Urothelium cell line (cell line): ENCODE measurements around the gene SPAG5.

Experiments used
- DNase-seq: peaks from one replicate; pipeline ENCODE4 v3.0.0; 2011; ENCODE audit warnings: low spot score, mixed read lengths
- FAIRE-seq: peaks from 2 replicates; lab custom pipeline; 2011; peaks lifted over from hg19 to GRCh38; lab: Jason Lieb, UNC

SPAG5 gene

DNA sequence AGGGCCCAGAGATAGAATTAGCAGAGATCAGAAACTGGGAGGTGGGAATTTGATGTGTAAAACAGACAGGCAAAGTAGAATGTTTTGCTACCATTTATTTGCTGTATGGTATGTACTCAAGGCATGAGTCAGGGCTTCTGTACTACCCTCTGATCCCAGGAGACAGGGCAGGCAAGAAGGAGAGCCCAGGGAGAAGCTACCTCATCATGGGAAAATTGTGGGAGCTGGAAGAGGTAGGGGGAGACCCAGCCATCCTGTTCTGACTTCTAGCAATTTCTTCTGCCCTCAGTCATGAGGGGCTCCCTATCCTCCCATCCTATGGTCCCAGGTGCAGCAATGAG is 25.8 kb downstream of the SPAG5 start:
- DNase-seq (no peak), FAIRE-seq (no peak)

DNA sequence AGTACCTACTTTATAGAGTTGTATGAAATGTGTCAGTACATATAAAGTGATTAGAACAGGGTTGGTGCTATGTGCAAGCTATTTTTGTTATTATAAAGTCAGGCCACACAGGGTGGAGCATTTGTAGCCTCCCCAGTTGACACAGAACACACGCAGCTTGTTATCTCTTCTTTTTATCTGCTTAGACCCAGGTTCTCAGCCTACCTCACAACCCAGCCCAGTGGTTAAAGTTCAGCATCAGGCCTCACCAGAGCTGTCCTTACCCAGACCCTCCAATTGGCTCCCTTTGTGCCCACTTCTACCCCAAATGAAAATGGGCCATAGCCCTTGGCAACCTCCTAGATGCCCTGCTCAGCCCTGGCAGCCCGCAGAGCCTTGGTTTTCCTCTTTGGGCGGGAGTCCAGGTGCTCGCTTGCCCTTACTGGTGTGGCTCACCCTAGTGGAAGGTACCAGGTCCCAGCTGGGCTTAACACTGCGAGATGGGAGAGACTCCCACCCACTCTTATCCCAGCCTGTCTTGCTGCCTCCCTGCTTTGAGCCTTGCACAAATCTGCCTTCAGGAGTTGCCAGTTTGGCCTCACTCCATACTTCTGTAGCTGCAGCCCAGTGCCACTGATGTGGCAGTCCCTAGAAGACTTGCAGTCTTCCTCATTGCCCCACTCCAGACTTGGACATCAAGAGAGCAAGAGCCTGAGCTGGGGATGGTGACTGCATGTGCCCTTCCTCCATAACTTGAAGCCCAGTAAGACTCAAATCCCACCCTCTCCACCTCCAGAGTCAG is 26.4 kb downstream of the SPAG5 start:
- no peak for FAIRE-seq

DNA sequence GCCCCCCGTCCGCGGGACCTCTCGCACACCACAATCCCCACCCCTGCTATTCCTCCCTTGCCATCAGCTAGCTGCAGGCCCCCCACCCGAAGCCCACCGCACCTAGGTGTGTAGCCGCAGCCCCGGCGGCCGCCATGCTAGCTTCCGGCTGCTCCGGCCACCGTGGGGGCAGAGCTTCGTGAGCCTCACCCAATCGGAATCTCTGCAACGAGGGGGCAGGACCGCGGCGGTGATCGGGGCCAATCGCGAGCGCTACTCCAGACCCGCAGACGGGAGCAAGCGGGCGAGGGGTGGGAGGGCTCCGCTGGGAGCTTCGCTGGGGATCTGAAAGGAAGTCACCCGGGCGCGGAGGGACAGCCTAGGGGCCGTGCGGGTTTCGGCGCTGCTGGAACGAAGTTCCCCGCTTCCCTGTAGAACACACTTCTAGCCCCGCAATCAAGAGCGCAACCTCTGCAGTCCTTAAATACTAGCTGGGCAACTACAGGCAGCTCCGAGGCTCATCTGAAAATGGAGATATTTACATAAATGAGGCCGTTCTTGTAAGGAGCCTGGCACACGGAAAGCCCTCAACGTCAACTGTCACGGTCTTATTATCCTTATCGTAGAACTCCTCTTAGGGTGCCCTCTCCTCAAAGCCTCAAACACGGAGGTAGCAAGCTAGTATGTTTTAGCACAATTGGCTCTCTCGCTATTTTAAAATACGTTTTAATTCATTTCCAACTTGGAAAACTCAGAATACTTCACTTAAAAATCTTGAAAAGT is 27.3 kb downstream of the SPAG5 start, which contains the start of gene PIGS:
Gene PIGS (minus strand): TSS at position 164 of the 762 bp plus-strand sequence. CDS start 28 bp downstream, at position 136.
- DNase-seq (peak; percentile 99), FAIRE-seq (no peak)

More for the DNA sequence above, 26.4 kb downstream of the SPAG5 start:
- DNase-seq = no peak

DNA sequence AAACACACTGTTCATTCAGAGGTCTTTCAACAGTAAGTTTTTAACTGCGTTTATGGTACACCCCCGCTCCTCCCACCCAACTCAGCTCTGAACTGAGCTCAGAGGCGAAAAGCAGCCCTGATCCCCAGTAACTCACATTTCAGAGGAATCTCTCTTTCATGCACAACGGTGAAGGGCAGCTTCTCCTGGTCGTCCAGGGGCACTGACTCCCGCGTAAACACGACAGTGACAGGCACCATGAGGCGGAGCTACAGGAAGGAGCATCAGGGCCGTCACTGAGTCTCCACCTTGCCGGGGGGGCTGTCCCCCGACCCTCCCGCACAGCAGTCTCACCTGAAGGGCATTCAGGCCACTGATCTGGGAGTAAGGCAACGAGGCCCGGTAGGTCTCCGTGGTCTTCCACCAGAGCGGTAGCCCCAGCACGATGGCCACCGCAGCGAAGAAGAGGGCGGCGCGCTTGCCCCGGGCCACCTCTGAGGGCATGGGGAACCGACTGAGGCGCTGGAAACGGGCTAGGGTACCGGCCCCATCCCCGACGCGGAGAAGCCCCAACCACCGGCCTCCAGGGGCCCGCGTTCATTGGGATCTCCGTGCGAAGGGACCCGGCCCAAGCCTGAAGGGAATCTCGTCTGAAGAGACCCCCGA is 28.0 kb downstream of the SPAG5 start:
- FAIRE-seq = no peak
- peak; percentile 46 for DNase-seq

DNA sequence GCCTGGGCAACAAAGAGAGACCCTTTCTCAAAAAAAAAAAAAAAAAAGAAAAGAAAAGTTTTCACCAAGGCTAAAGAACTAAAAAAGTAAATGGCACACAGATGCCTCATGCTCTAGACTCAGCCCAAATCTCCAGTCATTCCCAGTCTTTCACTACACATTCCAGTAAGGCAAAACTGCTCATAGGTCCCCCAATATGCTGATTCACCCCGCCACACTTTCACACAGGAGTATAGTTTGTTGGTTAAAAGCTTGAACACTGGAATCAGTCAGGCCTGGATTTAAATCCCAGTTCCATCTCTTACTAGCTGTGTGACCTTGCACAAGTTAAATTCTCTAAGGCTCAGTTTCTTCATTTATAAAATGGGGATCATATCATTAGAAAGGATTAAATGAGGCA is 29.4 kb downstream of the SPAG5 start:
- DNase-seq (no peak), FAIRE-seq (no peak)

DNA sequence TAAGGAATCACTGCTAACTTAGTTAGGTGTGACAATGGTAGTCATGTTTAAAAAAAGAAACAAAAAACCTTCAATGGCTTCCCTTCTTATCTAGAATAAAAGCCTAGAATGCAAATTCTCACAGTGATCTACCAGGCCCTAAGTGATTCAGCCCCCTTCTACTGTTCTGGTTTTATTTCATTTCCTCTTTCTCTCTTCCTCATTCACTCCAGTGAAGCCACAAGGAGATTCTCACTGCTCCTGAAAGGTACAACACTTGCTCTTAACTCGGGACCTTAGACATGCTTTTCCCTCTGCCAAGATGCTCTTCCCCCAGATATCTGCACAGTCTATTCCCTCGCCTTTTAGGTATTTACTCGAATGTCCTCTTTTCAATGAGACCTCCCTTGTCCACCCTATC is 31.2 kb downstream of the SPAG5 start:
- FAIRE-seq = no peak
- DNase-seq = no peak

DNA sequence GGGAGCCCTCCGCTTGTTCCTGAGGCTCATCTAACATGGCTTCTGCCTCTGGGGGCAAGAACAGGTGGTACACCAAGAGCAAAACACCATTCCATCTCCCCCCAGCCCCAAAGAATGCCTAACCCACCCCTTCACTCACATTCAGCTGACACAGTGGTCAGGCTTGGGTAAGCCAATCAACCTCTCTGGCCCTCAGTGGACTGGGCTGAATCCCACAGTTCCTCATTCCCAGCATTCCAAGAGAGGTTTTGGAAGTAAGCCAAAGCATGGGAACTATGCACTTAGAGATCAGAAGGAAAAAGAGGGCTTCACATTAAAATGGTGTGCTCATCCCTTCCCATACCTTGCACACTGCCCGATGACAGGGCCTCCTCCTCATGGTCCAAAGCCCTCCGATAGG is 35.4 kb downstream of the SPAG5 start:
- DNase-seq = peak; percentile 57
- no peak for FAIRE-seq

DNA sequence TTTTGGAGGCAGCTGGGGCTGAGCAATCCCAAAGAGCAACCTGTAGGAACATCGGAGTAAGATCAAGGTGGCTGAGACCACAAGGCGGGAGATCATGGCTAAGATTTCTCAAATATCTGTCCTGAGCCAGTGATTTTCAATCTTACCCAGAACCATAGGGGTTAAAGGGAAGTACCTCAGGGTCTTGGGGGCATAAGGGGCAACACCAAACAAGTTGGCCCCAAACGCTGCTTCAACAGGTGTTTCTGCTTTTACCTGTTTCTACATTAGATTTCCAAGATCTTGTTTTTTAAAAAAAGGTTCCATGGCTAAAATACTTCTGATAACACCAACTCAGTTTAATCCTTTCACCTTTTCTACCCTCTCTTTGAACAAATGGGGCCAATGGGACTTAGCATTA is 43.8 kb downstream of the SPAG5 start:
- FAIRE-seq = no peak

DNA sequence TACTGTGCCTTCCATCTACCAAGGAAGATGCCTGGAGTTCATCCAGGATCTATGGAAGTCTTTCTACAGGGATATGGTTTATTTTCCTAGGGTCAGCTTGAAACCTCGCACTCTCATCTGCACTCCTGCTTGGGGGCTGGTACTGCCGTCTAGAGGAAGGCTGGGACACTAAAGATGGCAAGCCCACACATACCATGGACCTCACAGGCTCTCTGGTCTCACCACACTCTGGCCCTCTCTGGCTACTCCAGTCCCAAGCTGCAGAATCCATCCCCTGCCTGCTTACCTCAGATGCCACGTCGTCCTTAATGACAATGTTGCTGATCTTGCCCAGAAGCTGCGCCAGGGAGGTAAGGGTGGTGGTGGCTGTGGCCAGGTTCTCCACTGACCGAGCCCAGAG is 44.3 kb downstream of the SPAG5 start:
- FAIRE-seq (no peak), DNase-seq (no peak)

More for the DNA sequence above, 43.8 kb downstream of the SPAG5 start:
- DNase-seq = no peak

DNA sequence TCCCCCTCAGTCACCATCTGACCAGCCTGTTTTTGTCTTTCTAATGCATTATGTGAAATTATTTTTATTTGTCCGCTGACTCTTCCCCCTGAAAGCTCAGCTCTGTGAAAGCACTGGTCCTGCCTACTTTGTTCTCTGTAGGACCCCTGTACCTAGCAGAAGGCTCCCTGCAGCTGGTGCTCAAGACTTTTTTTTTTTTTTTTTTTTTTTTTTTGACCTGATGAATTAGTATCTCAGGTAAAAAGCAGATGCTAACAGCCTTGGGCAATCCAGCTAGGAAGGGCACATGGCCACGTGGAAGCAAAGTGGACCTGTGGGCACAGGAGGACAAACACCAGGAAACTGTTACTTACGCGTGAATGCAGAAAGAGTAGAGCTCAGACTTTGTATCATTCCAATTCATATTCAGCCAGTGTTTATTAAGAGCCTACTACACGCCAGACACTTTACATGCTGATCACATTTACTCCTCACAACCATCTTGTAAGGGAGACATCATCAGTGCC is 45.8 kb downstream of the SPAG5 start:
- no peak for FAIRE-seq
- DNase-seq = no peak

DNA sequence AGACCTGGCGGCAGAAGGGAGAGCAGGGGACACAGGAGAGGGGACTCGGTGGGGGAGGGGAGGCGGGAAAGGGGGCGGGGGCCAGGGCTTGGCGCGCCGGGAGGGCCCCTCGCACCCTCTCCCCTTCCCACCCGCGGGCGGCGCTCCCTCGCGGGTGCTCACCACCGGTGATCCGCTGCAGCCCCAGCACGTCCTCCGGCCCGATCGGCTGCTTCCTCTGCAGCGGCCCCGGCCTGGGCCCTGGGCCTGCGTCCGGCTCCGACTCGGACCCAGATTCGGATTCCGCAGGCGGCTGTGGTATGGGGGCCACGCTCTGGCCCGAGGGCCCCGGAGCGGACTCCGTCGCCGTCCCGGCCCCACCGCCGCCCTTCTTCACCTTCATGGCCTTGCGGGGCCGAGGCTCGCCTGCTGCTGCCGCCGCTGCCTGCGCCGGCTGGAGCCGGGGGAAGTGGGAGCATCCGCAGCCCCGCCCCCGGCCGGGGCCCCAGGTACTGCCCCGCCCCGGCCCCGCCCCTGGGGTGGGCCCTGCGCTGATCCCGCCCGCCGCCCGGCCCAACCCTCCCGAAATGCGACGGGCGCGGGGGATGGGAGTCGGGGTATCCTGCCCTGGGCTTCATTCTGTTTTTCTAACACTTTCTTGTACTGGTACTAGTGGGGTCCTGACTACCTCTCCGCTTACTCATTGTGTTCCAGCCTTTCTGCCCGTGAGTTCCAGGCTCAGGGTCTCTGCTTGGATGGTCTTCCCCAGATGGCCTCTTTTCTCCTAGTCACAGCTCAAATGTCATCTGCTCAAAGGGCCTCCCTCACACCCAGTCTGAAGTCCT is 46.4 kb downstream of the SPAG5 start, which contains the start of gene UNC119:
Gene UNC119 (minus strand): TSS at position 449 of the 824 bp plus-strand sequence. CDS start 67 bp downstream, at position 382.
- peak; percentile 97 for DNase-seq
- FAIRE-seq = no peak

DNA sequence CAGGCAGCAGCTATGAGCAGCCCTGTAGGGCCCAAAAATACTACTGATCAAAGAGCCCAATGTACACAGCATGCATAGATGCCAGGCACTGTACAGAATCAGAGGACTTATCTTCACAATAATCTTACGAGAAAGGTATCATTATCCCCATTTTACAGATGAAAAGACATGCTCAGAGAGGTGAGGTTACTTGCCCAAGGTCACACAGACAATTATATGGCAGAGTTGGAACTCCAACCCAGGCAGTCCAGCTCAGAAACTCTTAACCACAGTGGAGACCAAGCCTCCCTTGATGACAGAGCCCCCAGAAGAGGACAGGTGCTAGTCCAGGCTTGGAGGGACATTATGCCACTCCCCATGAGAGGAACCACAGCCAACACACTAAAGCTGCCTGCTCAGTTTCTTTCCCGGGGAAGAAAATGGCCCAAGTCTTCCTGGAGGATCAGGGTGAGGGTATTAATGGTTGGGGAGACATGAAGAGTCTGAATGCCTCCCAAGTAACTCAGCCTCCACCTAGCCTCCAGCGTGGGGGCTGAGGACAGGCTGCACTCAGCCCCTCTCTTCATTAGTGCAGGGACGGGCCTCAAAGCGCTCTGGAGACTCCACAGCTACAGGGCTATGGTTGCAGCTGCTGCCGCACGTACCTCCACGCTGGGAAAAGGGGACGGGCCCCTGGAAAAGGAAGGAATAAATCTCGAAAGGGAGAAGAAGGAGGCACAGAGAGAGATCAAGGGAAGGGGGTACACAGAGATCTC is 47.2 kb downstream of the SPAG5 start:
- DNase-seq (peak; percentile 54), FAIRE-seq (no peak)

DNA sequence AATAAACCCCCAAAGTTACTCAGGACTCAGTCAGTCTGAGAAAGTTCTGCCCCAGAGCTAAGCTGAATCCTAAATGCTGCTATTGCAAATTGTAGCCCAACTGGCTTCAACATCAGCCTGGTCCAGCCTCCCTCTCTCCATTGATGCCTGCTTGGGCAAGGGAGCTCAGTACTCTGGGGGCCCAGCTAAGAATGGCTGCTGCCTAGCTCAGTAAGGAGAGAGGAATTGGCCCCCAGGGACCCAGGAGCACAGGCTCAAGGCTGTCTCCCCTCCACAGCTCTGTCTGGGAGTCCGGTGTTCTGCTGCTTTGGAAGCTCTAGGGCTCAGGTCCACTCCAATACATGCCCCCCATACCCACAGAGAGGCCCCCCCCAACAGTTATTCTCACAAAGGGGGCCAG is 48.0 kb downstream of the SPAG5 start:
- no peak for FAIRE-seq

DNA sequence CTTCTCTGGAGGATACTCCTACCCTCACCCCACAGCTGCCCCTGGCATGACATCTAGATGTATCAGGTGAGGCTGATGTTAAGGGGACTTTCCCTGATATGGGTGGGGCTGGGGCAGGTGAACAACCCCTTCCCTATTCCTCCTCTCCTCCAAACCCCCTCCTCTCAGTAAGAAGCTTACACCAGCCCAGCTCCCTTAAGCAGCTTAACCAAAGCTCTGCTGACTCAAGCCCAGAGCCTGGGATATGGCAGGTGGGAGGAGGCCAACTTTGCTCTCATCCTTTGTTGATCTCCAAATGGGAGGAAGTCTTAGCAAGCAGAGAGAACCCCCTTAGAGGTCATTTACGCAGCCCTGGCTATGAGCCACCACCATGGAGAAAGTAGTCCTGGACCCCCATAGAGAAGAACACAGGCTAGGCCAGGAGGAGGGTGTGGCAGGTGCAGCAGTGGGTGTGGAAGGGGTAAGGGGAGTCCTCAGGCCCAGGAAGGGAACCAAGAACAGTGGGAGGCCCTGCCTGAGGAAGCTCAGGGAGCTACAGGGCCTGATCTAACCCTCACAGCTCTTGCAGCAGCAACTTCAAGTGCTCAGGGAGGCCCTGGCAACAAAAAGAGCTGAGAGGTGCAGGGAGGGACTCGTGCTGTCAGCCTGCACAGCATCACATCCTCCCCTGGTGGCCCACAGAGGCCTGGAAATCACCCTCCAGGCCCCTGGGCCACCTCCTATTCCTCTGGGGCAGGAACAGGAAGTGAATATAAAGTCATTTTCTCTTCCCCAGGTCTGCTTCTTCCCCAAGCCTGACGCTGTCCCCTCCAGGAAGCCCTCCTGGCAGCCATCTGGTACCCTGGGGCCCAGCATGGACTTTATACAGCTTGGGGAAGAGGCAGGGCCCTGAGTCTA is 49.3 kb downstream of the SPAG5 start:
- no peak for DNase-seq
- no peak for FAIRE-seq

More for the DNA sequence above, 48.0 kb downstream of the SPAG5 start:
- no peak for DNase-seq

DNA sequence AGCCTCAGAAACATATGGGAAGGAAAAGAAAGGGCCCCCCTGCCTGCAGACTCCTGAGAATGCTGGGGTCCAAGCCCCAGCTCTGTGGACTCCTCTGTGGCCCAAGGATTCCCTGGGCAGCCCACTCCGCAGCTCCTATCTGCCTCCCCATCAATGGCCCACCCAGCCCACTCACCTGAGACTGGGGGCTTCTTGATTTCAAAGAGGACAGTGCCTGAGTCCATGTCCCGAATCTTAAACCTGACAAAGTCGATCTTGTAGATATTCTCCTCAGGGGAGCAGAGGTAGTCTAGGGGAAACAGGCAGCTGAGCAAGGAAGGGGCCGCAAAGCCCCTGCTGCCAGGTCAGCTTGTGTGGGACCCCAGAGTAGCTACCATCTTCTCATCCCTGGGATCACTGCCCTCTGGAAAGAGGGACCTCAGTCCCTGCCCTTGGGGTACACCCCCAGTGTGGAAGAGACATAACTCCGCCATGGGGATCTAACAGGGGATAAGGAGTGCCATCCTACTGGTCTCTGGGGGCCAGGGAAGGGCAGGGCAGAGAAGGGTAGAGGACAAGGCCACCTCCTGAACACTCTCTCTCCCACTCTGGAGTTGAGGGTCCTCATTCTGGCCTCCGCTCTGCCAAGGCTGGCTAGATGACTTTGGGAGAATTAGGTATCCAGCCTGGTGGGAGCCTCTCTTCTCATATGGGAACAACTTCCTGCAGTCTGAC is 50.3 kb downstream of the SPAG5 start:
- no peak for FAIRE-seq
- no peak for DNase-seq

DNA sequence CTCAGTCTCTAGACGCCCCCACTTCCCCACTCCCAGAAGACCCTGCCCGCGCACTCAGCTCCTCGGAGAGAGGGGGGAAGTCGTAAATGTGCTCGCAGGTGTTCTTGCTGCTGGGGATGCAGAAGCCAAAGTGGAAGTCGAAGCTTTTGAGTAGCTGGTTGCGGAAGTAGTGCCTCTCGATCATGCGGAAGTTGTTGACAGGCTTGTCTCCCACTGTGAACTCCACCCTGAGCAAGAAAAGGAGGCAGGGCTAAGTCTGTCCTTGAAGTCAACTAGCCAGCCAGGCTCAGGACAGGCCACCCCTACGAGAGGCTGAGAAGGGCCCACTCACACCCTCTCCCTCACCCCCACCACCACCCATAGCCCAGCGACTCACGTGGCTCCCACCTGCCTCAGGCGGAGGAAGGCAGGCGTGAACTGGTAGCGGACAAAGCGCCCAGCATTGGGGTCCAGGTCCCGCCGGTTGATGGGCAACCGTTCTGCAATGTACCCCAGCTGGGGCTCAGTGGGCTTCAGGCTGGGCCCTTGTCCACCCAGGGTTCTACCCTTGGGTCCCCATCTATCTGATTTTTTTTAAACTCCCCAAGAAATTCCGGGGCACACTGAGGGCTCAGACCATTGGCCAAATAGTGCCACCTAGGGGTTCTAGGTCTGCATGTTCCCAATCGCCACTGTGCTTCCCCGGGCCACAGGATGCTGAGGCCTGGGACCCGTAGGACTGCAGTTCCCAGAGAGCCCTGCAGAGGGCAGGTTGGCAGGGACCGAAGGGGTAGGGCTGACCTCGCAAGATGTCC is 51.0 kb downstream of the SPAG5 start:
- DNase-seq (peak; percentile 86), FAIRE-seq (no peak)

DNA sequence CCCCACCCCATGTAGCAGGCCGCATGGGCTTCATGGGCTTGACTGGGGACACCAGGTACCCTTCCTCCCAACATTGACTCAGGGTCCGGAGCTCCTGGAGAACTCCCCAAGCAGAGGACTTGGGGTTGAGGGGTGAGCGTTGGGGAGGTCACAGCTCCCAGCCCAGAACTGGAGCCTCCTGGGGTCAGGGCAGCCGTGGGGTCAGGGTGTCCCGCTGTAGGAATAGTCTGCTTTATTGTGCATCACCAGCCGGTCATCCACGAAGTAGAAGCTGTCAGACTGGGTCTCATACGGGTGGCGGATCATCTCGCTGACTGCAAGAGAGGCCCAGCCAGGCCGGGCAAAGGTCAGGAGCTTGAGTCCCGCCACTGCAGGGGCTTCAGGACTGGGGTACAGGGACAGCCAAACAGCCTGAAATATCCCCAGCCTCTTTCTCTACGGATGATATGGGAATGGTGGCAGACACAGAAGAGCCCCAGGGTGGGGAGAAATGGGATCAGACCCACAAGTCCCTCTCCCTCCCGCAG is 51.7 kb downstream of the SPAG5 start:
- FAIRE-seq (no peak), DNase-seq (no peak)
